Epithelial cell of umbilical artery (primary cell): ENCODE measurements around the gene SWI5. TPM values are rescaled to one million over a fixed set of nuclear protein-coding genes. Genes with fewer than 3 reads are reported as not detected.

Experiments used
- total RNA-seq: library from RNA; depleted of rRNA; stranded (reverse); fragments of >200 nt; gene quantifications from 2 replicates; pipeline ENCODE4 v1.2.3, GENCODE V29; 2014

Gene SWI5
- total RNA-seq: 34.5 and 47.1 TPM in 2 replicates

GRCh38 chr9:128276008-128276573 lies at the start of gene SWI5:
Gene SWI5, plus strand, starts transcription at chr9:128276276.

GRCh38 chr9:128275198-128276007 lies 673 bp upstream of the SWI5 start, which contains the start of gene GOLGA2:
Gene GOLGA2, minus strand, starts transcription at chr9:128276007. Its CDS starts 31 bp downstream, at chr9:128275976.

GRCh38 chr9:128322404-128323211 lies 46.5 kb downstream of the SWI5 start, which contains the start of the genes COQ4 and TRUB2:
Gene COQ4, plus strand, starts transcription at chr9:128322839. Its CDS starts 20 bp downstream, at chr9:128322859.
Gene TRUB2, minus strand, starts transcription at chr9:128322447. Its CDS starts 39 bp downstream, at chr9:128322408.

Other genes starting within 250 kb of the SWI5 start
- gene NAIF1, start 209.0 kb upstream of the SWI5 start, total RNA-seq: 7.6 and 9.4 TPM in 2 replicates
- gene SLC25A25, start 208.0 kb upstream of the SWI5 start, total RNA-seq: 15.9 and 20.1 TPM in 2 replicates
- 75.1 and 88.7 TPM in 2 replicates for gene PTGES2, start 148.5 kb upstream of the SWI5 start, total RNA-seq
- not detected in 2 replicates for gene LCN2, start 126.8 kb upstream of the SWI5 start, total RNA-seq
- 22.5 and 40.3 TPM in 2 replicates for gene BBLN, start 116.0 kb upstream of the SWI5 start, total RNA-seq
- gene CIZ1, start 84.7 kb upstream of the SWI5 start, total RNA-seq: 12.3 and 15.7 TPM in 2 replicates
- gene DNM1, start 72.9 kb upstream of the SWI5 start, total RNA-seq: 0.46 and 0.97 TPM in 2 replicates
- gene GOLGA2, start 269 bp upstream of the SWI5 start, total RNA-seq: 54.6 and 66.3 TPM in 2 replicates
- gene TRUB2, start 46.2 kb downstream of the SWI5 start, total RNA-seq: 15.3 and 21.4 TPM in 2 replicates
- gene COQ4, start 46.6 kb downstream of the SWI5 start, total RNA-seq: 20.4 and 27.9 TPM in 2 replicates
- 20.5 and 24.5 TPM in 2 replicates for gene SLC27A4, start 64.3 kb downstream of the SWI5 start, total RNA-seq
- 43.9 and 67.5 TPM in 2 replicates for gene URM1, start 95.1 kb downstream of the SWI5 start, total RNA-seq
- gene CERCAM, start 144.6 kb downstream of the SWI5 start, total RNA-seq: 14.6 and 21.8 TPM in 2 replicates
- gene ODF2, start 179.7 kb downstream of the SWI5 start, total RNA-seq: 38.0 and 51.7 TPM in 2 replicates
- gene GLE1, start 228.4 kb downstream of the SWI5 start, total RNA-seq: 17.2 and 23.7 TPM in 2 replicates